Upper lobe of left lung (tissue), 6 donors: ENCODE results near the gene FARP1. TPM values are rescaled to one million over a fixed set of nuclear protein-coding genes. Genes with fewer than 3 reads are reported as not detected.

Source experiments
- ATAC-seq, 2 donors: fragments of 200-7000 bp; cut with Tn5 transposase; one replicate each; pipeline ENCODE4 v1.9.1; 2022; ENCODE audit warnings: mild to moderate bottlenecking in 2 of 2, moderate library complexity in 2 of 2; ENCODE audit not compliant: low FRiP score in 2 of 2
- DNase-seq, 2 donors: peaks; one replicate each; pipeline ENCODE4 v3.0.0-alpha.2; 2019 to 2020
- H3K27ac ChIP-seq, 4 donors: fragments of 200-600 bp; sonication (generic); one replicate each; pipeline ENCODE4 v1.5.1; 2016 to 2019
- H3K27me3 ChIP-seq, 4 donors: fragments of 200-600 bp; sonication (generic); one replicate each; pipeline ENCODE4 v1.5.1; 2017 to 2019
- H3K36me3 ChIP-seq, 4 donors: fragments of 200-600 bp; sonication (generic); one replicate each; pipeline ENCODE4 v1.5.1; 2016 to 2019
- H3K4me1 ChIP-seq, 4 donors: fragments of 200-600 bp; sonication (generic); one replicate each; pipeline ENCODE4 v1.5.1; 2018 to 2019
- H3K4me3 ChIP-seq, 4 donors: fragments of 200-600 bp; sonication (generic); one replicate each; pipeline ENCODE4 v1.5.1; 2017 to 2019; ENCODE audit warnings: mild to moderate bottlenecking in 2 of 4, moderate library complexity in 1 of 4
- H3K9me3 ChIP-seq, 4 donors: fragments of 200-600 bp; sonication (generic); one replicate each; pipeline ENCODE4 v1.5.1; 2018 to 2019
- EP300 ChIP-seq, 4 donors: sonication (generic); formaldehyde crosslinking; IDR thresholded peaks; one replicate each; pipeline ENCODE4 v1.5.1; 2017; ENCODE audit warnings: antibody characterized with exemption in 4 of 4, control low read depth in 2 of 4
- POLR2A ChIP-seq, 4 donors: fragments of 450-650 bp; IDR thresholded peaks; one replicate each; pipeline ENCODE4 v1.5.1; 2016 to 2017; ENCODE audit warnings: antibody characterized with exemption in 4 of 4, mild to moderate bottlenecking in 2 of 4
- POLR2AphosphoS5 ChIP-seq, 2 donors: sonication (generic); formaldehyde crosslinking; IDR thresholded peaks; one replicate each; pipeline ENCODE4 v1.5.1; 2017; ENCODE audit warnings: antibody characterized with exemption in 2 of 2
- WGBS, 2 donors: methylation state at CpG; one replicate each; pipeline ENCODE4 v1.1.5; 2017 to 2018; 5-methylcytosine and 5-hydroxymethylcytosine counted together
- total RNA-seq, 6 donors: library from RNA; depleted of rRNA in 4 of 6; stranded (reverse); fragments of >200 nt in 4 of 6; gene quantifications; one replicate each; pipeline versions ENCODE4 v1.1.0 to v1.2.1, GENCODE V29; 2016 to 2021
- TF ChIP-seq, protein P1 (sequence below), 6 experiments: fragments of 450-650 bp in 4 of 6; fragments of 200-600 bp in 2 of 6; sonication (generic) in 2 of 6; IDR thresholded peaks; one replicate each; pipeline ENCODE4 v1.5.1; 2016 to 2019; ENCODE audit warnings: antibody characterized with exemption in 6 of 6
- donor health status: DM: no; HTN: no; CAD: no; lungs with moderate emphysema.
- donor health status: DM: no; HTN: yes; CAD: no; lungs with severe emphysema.

FARP1 gene
- total RNA-seq, 6 donors from 2014 or later: 65.7 to 111 (median 91.8) TPM

DNA sequence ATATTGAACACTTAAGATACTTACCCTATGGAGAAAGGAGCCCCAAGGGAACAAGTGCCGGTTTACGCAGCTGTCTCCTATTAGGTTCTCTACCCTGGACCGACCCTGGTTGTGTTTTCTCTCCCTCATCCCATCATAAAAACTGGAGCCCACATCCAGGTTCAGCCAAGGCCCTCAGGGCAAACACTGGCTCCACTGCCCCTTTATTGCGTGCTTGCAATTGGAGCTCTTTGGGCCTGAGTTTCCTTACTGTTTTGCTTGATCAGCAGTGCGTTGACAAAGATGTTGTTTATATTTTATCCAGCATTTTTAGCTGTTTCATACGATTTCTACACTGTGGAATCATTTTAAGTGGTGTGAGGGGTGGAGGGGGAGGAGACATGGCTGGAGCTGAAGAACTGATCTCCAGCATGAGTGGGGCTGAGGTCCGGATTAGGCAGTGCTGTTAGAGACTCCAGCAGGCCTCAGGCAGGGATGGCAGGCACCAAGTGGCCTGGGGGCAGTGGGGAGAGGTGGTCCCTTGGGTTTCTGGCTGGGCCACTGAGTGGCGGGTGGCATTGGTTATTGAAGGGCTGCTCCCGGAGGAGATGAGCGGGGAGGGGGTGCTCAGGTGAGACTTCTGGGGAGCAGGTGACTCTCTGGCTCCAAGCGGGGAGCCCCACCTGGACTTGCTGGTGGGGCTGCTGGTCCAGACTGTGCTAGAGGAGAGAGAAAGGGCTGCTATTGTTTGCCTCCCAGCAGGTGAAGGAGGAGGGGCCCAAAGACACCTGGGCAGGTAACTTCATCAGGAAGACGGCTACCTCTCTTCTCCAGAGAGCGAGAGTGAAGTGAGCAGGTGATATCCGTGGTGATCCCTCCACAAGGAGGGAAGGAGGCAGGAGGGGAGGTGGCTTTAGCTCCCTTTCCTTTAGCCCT is 96.5 kb downstream of the FARP1 start:
- DNase-seq (no peak), ATAC-seq (peak in 1 of 2 donors; percentile 21)
- Histone ChIP-seq H3K4me3 (no peak overlapping the region), H3K9me3 (no peaks in the 10 kb centered on the region), H3K27me3 (no peaks in the 10 kb centered on the region), H3K27ac (no peak overlapping the region), H3K36me3 (no peaks in the 10 kb centered on the region), H3K4me1 (peaks cover 0 to 8% (median 0%) of the 10 kb centered on the region in 4 donors)
- TF ChIP-seq, protein P1, sequence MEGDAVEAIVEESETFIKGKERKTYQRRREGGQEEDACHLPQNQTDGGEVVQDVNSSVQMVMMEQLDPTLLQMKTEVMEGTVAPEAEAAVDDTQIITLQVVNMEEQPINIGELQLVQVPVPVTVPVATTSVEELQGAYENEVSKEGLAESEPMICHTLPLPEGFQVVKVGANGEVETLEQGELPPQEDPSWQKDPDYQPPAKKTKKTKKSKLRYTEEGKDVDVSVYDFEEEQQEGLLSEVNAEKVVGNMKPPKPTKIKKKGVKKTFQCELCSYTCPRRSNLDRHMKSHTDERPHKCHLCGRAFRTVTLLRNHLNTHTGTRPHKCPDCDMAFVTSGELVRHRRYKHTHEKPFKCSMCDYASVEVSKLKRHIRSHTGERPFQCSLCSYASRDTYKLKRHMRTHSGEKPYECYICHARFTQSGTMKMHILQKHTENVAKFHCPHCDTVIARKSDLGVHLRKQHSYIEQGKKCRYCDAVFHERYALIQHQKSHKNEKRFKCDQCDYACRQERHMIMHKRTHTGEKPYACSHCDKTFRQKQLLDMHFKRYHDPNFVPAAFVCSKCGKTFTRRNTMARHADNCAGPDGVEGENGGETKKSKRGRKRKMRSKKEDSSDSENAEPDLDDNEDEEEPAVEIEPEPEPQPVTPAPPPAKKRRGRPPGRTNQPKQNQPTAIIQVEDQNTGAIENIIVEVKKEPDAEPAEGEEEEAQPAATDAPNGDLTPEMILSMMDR (IDR thresholded peaks at IDR 0.05): no peak
- TF ChIP-seq POLR2AphosphoS5 (IDR thresholded peaks at IDR 0.05) (no peak), EP300 (IDR thresholded peaks at IDR 0.05) (no peak), POLR2A (IDR thresholded peaks at IDR 0.05) (no peak)
- 87% methylated on average over 14 of the region's 14 CpGs for WGBS, 2 donors

DNA sequence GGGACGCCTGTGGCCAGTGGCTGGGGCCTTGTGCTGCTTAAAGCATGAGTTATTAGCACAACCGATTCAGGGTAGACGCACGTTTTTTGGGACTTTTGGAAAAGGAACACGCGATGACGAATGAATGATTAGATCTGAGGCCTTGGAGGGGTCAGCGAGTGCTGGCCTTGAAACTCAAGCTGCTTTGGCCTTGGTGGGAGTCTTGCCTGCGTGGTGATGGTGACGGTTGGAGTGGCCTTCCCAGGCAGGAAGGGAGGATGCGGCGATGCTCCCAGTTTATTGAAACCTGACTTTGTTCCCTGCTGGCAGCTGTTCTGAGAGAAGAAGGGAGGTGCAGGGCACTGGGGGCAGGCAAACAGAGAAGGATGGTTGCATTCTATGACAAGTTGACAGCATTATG is 97.2 kb downstream of the FARP1 start:
- Histone ChIP-seq H3K9me3 (no peaks in the 10 kb centered on the region), H3K4me1 (peaks cover 0 to under 1% (median 0%) of the 10 kb centered on the region in 4 donors), H3K27ac (no peak overlapping the region), H3K36me3 (no peaks in the 10 kb centered on the region), H3K27me3 (no peaks in the 10 kb centered on the region), H3K4me3 (no peak overlapping the region)
- TF ChIP-seq EP300 (IDR thresholded peaks at IDR 0.05) (no peak), POLR2AphosphoS5 (IDR thresholded peaks at IDR 0.05) (no peak)
- ATAC-seq (no peak), DNase-seq (no peak)
- 88 to 95% methylated on average over 12 of the region's 12 CpGs for WGBS, 2 donors

DNA sequence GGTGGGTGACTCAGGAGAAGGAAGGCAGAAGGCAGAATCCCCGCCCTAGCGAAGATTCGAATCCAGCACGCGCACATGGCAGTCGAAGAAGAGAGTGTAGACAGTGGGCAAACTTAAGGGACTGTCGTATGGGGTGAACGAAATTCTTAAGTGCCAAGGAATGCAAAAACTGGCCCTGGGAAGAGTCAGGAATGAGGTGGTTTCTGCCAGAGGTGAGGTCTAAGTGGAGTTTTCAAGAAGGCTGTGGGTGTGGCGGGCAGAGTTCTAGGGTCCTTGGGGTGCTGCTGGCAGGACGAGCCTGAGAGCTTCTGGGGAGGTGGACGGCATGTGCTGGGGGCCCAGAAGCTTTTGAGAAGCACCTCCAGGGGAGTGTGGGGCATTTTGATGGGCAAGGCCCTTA is 98.1 kb downstream of the FARP1 start:
- H3K4me3 ChIP-seq: no peak overlapping the region
- H3K9me3 ChIP-seq: no peaks in the 10 kb centered on the region
- H3K27ac ChIP-seq: no peak overlapping the region
- H3K36me3 ChIP-seq: no peaks in the 10 kb centered on the region
- no peaks in the 10 kb centered on the region for H3K4me1 ChIP-seq
- no peaks in the 10 kb centered on the region for H3K27me3 ChIP-seq
- WGBS, 2 donors: 78 to 86% methylated on average over 11 of the region's 11 CpGs
- no peak for TF ChIP-seq POLR2AphosphoS5 (IDR thresholded peaks at IDR 0.05)
- TF ChIP-seq, protein P1 (IDR thresholded peaks at IDR 0.05): no peak
- no peak for TF ChIP-seq EP300 (IDR thresholded peaks at IDR 0.05)
- TF ChIP-seq POLR2A (IDR thresholded peaks at IDR 0.05): no peak
- peak; percentile 10 to 44 for ATAC-seq
- no peak for DNase-seq

DNA sequence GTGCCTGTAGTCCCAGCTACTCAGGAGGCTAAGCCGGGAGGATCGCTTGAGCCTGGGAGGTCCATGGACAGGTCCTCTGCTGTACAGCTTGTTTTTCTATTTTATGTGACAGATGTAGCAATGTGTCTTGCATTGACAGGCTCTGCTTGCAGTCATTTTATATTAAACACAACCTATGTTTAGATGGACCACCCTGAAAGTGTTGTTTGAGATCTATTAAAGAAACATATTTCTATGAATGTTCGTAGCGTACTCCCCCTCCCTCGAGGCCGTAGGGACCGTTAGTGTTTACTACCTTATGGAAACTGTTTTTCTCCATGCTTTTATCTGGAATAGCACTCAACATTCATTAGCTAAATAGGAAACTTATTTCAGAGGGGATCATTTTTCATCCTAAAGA is 99.1 kb downstream of the FARP1 start:
- Histone ChIP-seq H3K4me1 (no peaks in the 10 kb centered on the region), H3K27me3 (no peaks in the 10 kb centered on the region), H3K9me3 (no peaks in the 10 kb centered on the region), H3K4me3 (no peak overlapping the region), H3K27ac (no peak overlapping the region), H3K36me3 (no peaks in the 10 kb centered on the region)
- no peak for DNase-seq
- WGBS, 2 donors: 88 to 92% methylated on average over 7 of the region's 7 CpGs
- TF ChIP-seq POLR2A (IDR thresholded peaks at IDR 0.05) (no peak), POLR2AphosphoS5 (IDR thresholded peaks at IDR 0.05) (no peak), EP300 (IDR thresholded peaks at IDR 0.05) (no peak)
- TF ChIP-seq, protein P1 (IDR thresholded peaks at IDR 0.05): no peak
- no peak for ATAC-seq

DNA sequence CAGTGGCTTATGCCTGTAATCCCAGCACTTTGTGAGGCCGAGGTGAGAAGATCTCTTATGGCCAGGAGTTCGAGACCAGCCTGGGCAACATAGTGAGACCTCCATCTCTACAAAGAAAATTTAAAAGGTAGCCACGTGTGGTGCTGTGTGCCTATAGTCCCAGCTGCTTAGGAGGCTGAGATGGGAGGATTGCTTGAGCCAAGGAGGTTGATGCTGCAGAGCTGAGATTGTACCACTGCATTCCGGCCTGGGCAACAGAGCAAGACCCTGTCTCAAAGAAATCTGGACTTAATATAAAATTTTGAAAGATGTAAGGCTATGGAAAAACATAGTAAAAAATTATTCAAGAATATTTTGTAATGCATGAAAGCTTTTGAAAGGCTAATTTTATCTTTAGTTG is 99.5 kb downstream of the FARP1 start:
- DNase-seq: no peak
- TF ChIP-seq, protein P1 (IDR thresholded peaks at IDR 0.05): no peak
- TF ChIP-seq POLR2A (IDR thresholded peaks at IDR 0.05) (no peak), POLR2AphosphoS5 (IDR thresholded peaks at IDR 0.05) (no peak)
- no peaks in the 10 kb centered on the region for H3K27me3 ChIP-seq
- H3K4me1 ChIP-seq: no peaks in the 10 kb centered on the region
- no peaks in the 10 kb centered on the region for H3K36me3 ChIP-seq
- WGBS, 2 donors: 86 to 91% methylated on average over 4 of the region's 4 CpGs
- ATAC-seq: no peak
- H3K9me3 ChIP-seq: no peaks in the 10 kb centered on the region
- H3K27ac ChIP-seq: no peak overlapping the region
- H3K4me3 ChIP-seq: no peak overlapping the region
